ENCODE data around the gene SPATS2L.

The SPATS2L gene

DNA sequence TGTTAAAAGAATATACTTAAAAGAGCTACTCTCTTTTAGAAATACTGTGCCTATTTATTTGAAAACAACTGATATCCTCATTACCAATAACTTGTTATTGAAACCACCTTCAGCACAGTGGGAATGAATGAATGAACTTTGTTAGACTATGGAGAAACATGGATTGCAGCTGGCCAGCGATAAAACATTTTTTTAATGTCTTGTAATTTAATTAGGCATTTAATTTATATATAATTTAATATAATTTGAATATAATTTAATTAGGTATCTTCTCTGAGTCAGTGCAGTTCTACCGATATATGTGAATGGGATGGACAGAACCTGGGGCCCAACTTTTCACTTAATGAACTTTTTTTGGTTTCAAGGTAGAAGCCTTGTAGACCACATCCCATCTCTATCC is 109.0 kb downstream of the SPATS2L start:
- ATAC-seq, result no peak

DNA sequence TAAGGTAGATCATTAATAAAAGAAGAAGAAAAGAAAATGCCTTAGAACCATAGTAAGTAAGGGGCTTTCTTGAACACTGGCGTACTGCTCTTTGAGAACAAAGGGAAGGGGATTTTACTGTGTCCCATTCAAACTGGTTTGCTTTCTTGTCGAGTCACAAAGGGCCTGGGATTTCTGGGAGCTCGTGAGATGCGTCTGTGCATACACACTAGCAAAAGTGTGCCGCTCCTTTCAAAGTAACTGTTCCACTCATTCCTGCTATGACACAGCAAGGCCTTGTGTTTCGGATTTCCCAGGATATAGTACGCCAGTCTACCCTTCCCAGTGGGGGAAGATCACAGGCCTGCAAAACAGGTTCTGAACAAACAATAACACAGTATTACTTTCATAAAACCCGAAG is 110.4 kb downstream of the SPATS2L start:
- no peak for DNase-seq
- ATAC-seq, result no peak

More for the DNA sequence above, 109.0 kb downstream of the SPATS2L start:
- DNase-seq, result no peak

DNA sequence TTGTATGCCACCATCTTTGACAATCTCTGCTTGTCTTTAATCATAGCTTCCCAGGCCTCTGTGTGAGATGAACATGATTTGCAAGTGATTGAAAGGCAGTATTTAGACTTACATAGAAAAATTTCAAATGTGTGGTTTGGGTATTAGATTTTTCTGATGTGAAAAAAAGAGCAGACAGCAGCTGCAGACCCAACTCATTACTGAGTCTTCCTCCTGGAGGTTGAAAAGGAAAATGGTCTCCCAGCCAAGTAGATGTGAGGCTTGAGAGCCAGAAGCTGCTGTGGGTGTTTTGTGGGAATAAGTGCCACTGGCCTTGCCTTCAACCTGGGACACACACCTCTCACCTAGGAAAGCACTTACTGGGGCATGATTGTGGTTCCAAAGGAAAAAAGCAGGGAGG is 110.9 kb downstream of the SPATS2L start:
- no peak for ATAC-seq
- DNase-seq, result no peak

DNA sequence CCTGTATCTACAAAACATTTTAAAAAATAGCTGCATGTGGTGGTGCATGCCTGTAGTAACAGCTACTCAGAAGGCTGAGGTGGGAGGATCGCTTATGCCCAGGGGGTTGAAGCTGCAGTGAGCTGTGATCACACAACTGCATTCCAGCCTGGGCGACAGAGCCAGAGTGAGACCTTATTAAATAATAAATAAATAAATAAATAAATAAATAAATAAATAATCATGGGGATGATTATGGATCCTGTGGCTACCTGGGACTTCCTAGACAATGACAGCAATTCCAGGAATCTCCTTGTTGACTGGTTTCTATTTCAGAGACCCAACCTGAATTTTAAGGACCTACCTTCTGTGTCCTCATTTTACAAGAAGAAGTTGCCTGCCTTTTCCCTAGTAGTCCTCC is 111.9 kb downstream of the SPATS2L start:
- DNase-seq, result no peak
- no peak for ATAC-seq

DNA sequence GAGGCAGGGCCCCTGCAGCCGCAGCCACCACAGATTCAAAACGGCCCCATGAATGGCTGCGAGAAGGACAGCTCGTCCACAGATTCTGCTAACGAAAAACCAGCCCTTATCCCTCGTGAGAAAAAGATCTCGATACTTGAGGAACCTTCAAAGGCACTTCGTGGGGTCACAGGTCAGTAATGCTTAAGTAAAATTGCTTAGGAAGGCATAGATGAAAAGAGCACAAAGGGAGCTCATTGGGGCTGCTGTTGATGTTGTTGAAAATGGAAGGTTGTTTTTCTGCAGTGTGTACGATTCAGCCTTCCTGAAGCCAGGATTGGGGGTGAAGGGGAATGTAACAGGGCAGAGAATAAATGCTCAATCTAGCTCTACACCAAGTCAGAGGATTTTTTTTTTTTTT is 112.8 kb downstream of the SPATS2L start:
- ATAC-seq (no peak), DNase-seq (no peak)

DNA sequence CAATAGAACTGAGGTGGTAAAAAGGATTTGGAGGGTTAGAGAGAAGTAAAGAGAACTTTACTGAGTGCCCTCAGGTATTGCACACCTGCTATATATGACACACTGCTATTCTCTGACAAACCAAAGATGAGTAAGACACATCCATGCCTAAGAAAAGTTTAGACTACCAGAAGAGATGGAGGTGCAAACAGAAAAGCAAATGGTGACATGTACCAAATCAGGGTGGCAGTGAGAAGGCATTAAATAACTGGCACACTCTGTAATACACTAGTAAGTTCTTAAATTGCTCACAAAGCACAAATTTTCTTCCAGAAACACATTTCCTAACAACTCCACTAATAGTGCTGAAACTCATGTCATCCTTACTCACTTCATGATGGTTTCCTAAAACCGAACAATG is 114.8 kb downstream of the SPATS2L start:
- ATAC-seq (no peak), DNase-seq (no peak)

DNA sequence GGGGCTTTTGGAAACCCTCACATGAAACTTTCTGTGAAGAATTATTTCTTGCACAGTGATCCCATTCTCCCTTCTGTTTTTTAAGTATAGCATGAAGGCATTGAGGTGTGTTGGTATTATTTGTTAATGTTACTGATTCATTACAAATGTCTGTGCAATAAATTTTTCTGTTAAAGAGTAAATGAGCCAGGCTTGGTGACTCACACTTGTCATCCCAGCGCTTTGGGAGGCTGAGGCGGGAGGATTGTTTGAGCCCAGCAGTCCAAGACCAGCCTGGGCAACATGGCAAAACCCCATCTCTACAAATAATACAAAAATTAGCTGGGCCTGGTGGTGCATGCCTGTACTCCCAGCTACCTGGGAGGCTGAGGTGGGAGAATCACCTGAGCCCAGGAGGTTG is 115.6 kb downstream of the SPATS2L start:
- no peak for DNase-seq
- ATAC-seq, result no peak

DNA sequence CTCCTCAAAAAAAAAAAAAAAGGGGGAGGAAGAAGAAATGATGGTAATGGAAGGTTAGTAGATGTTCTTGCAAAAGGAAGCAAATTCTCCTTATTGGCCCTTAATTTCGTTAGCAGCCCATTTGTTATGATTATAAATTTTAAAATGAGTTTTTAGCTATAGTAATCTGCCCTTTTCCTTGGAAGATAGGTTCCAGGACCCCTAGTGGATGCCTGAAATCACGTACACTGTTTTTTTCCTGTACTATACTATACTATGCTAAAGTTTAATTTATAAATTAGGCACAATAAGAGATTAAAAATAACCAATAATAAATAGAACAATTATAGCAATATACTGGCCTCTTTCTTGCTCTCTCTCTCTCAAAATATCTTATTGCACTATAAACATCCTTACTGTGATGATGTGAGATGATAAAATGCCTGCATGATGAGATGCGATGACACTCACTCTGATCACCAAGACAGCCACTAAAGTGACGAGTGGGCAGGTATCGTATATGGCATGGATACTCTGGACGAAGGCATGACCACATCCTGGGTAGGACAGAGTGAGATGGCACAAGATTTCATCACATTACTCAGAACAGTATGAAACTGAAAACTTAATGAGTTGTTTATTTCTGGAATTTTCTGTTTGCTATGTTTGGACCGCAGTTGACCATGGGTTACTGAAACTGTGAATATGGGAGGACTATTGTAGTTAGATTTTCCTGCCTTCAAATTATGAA is 116.2 kb downstream of the SPATS2L start:
- ATAC-seq (no peak), DNase-seq (no peak)

DNA sequence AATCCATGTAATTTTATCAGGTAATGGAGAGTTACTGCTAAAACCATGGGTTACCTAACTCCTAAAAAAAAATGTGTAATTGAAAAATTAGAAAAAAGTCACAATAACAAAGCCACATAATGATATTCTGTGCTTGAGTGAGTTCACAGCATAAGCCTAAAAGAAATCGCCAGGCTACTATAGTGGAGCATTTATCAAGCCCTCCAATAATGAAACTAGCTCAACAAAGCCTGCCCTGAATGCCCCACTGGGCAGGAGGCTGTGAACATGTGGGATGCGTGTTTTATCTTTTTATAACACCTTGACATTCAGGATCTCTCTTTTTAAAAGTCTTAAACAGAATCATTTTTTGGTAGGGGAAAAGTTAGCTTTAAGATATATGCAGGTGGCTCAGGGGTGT is 117.0 kb downstream of the SPATS2L start:
- DNase-seq (no peak), ATAC-seq (no peak)

DNA sequence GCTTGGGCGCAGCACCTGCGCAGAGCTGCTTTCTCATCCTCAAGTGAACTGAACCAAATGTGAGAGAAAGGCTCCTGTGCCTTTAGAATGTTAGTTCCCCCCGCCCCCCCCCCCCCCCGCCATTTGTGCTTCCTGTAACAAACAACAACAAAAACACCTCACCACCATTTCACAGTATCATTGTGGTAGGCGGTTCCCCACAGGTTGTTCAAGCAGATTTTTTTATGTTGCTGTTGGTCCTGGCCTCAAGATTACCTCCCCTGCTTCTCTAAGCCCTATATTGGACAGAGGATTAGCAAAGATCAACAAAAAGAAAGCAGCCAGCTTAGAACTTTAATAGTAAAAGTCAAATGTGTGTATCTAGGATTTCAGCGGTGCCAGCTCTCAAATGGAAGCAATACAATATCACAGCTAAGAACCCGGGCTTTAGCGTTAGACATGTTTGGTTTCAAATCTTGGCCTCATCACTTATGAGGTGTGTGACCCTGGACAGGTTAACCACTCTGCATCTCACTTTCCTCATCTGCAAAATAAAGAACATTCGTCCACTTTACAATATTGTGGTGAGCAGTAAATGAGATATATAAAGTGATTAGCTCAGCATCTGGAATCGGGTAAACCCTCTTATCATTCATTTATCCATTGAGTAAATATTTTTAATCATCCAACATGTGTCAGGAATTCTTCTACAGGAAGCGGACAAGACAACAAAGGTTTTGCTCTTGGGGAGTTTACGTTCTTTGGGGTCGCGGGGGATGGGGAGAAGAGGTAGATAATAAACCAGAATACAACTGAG is 118.7 kb downstream of the SPATS2L start:
- no peak for DNase-seq
- ATAC-seq, result no peak

DNA sequence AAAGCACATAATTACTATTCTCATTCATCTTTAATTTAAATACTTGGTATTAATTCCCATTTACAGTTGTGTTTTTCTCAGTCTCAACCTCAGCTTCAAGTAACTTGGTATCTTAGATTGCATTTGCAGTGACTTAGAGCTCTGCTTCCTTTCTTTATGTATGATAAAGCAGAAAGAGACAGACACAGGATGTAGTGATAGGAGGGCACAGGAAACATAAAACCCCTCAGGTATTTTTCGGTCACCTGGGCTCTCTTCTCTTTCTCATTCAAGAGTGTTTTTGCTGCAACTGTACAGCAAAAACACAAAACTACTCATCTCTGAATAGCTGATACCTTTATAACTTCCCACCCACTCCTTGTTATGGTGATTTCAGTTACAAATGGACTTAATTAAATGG is 120.3 kb downstream of the SPATS2L start:
- DNase-seq, result no peak
- no peak for ATAC-seq

DNA sequence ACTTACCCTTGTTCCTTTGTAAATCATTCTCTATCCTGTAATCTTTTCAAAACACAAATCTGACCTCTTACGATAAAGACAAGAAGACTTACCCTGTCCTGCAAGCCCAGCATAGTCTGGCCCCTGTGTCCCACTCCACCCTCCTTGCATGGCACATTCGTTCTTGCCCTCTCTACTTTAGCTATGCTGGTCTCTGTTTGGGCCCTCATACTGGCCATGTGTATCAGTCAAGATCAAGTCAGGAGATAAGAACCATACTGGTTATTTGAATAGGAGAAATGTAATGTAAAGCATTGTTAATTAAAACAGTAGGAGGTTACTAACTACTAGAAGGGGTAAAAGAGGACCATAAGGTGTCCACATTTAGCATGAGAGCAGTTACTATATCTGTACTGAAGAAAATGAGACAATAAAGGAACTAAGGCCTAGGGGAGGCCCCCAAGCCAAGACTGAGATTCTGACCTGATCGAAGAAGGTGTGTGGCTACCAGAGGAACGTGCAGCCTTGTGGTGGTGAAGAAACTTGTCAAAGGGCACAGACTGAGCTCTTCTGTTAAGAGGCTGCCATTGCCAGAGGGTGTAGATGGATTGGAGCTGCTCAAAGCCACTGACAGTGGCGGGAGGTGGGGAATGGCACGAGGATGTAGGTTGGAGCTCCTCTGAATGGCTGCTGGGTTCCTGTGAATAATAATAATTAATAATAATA is 122.6 kb downstream of the SPATS2L start:
- ATAC-seq, result no peak
- DNase-seq, result no peak

DNA sequence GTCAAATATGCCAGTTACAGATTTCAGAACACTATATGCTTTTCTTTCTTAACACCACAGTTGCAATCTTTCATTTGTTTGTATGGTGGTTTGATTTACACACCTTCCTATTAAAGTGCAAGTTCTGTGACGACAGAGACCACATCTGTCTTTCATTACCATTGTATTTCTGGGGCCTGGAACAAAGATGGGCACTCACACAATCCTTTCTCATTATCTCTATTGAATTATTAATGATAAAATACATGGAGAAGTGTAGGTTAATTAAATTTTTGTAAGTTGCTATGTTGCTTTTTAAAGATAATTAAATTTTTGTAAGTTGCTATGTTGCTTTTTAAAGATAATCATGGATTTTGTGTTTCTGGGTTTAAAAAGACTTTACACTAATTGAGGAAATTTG is 123.5 kb downstream of the SPATS2L start:
- DNase-seq, result no peak
- no peak for ATAC-seq

DNA sequence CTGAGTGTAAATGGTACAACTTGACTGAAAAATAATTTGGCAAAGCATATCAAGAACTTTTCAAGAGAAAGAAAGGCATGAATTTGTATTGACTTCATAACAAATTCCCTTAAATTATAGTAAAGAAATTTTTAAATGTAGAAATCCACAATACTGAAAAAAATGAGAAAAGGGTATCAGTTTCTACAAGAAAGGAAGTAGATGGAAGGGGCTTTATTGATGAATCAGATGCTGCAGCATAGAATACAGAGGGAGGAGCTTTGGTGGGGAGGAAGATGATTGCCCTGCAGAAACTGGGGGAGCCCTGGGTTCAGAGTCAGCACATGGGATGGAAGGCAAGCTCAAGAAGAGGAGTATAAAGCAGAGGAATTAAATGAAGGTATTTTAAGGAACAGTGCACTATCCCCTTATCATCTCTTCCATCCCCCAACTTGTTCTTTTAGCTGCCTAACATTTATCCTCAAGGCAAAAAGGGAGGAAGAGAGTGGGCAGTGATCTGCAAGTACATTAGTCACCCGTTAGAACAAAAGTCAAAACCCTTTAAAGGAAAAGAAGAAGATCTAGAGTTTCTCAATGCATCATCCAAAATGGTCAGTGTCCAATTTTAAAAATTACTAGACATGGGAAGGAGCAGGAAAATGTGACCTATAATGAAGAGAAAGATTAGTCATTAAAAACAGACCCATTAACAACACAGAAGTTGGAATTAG is 125.7 kb downstream of the SPATS2L start:
- ATAC-seq, result no peak
- DNase-seq, result no peak

DNA sequence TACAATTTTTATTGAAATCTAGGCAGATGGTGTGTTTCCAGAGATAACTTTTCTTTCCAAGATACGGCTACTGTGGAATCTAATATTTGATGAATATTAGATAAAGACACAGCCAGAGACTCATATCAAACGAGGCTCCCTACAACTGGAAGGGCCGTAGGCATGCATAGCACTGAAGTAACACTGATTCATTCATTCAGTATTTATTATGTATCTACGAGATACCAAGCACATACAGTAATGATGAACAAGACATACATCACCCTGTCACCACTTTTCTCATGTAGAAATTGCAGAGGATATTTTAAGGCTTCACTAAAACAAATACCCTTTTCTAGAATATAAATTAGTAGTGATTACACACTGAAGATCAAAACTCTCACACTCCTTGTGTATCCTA is 128.9 kb downstream of the SPATS2L start:
- DNase-seq (no peak), ATAC-seq (no peak)

DNA sequence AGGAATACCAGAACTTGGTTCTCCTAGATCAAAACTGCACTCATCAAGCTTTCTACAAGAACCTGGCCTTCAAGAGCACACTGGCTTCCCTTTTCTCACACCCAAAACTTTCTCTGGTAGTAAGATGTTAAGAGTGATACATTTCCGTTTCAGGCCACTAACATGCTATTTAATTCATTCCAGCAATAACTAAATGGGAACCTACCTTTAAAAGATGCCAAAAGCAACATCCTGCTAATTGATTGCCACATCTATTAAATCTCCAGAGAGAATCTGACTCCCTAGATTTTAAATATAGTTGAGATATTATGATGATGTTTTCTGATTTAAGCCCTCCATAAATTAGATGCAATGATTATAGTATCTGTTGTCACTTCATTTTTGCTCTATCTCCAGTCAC is 131.8 kb downstream of the SPATS2L start:
- DNase-seq (no peak), ATAC-seq (no peak)

DNA sequence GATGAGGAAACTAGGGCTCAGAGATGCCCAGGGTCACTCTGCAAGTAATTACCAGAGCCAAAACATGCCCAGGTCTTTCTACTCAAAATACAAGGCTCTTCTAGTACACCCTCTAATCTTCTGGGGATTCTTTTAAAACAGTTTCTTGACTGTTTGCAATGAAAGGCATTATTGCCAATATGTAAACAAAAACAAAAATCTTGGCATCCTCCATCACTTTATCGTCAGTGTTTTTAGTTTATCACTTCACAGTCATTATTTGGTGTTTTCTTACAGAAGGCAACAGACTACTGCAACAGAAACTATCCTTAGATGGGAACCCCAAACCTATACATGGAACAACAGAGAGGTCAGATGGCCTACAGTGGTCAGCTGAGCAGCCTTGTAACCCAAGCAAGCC is 132.4 kb downstream of the SPATS2L start:
- DNase-seq (no peak), ATAC-seq (no peak)

DNA sequence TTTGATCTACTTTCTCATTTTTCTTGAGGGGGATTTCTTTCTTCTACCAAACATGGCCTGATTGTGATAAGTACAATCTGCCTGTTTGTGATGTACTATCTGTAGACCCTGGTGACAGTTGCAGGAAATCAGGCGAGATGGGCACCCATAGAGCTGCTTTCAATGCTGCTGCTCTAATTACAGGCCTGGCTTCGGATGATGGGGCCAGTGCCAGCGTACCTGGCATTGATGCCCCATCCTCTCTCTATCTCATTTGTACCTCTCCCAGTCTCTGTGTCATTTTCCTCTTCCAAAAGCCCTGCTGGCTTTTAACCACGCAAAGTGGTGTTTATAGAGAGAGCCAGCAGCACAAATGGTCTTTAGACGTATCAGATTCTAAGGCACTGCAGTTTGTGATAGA is 133.5 kb downstream of the SPATS2L start:
- DNase-seq, result no peak
- no peak for ATAC-seq

DNA sequence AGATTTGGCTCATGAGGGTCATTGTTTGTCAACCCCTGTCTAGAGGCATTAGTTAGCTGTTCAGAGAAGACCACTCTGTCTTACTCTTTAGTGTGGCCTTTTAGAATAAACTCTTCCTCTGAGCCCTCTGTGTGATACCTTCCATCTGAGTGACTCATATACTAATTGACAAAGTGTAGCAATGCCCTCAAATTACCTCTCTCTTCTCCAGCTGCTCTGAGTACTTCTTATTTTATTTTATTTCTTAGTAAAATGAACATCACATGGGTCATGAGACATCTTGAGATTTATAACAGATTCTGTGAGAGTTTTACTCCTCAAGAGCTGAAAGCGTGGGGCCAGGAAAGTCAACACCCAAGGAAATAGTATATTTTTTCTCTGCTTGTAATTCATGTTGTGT is 136.0 kb downstream of the SPATS2L start:
- ATAC-seq (no peak), DNase-seq (no peak)

DNA sequence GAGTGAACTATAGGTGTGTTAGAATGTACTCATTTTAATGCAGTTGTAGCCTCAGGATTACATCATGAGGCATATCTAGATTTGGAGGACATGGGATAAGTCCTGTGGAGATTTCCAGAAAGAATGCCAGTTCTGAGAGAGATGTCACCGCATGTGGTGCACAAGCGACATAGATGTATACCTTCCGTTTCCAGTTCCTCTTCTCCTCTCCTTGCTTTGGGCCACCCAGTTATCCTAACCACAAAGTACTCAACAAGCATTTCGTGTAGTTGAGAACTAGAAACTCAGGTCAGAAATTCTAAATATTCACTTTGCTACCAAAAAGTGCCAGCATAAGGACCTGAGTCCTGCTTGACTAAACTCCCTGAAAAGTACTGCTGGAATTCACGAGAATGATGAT is 136.9 kb downstream of the SPATS2L start:
- ATAC-seq (no peak), DNase-seq (no peak)

DNA sequence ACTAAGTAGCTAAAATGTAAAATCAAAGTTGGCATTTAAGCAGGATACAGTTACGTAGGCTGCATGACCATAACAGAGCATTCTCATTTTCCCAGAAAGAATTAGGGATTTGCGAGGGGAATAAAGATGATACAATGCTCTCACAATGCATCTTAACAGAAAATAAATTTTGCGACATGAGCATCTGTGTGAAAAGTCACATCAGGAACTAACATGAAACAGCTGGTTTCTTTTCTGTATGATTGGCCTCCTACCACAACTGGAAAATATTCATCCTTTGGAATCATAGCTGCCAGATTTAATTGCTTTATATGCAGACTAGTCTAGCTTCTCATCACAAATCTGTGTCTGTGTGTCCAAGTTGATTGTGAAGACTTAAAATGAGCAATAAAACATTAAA is 137.4 kb downstream of the SPATS2L start:
- DNase-seq, result no peak
- no peak for ATAC-seq

DNA sequence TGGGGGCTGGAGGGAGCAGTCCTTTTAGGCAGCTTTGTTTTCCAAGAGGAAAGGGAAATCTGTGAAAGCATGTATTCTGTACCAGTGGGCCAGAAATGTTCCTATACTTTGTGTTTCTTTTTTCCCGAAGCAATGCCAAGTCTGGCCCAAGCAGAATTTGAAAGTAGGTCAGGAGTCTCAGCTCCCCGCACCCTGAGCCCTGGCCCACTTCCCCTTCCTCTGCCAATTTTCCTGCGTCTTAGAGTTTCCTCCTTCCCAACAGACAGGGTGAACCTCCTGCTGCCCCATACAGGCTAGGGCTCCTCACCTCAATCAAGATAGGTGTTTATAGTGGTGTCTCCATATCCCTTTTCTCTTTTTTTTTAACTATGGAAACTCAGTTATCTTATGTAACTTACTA is 138.0 kb downstream of the SPATS2L start:
- DNase-seq (no peak), ATAC-seq (no peak)

DNA sequence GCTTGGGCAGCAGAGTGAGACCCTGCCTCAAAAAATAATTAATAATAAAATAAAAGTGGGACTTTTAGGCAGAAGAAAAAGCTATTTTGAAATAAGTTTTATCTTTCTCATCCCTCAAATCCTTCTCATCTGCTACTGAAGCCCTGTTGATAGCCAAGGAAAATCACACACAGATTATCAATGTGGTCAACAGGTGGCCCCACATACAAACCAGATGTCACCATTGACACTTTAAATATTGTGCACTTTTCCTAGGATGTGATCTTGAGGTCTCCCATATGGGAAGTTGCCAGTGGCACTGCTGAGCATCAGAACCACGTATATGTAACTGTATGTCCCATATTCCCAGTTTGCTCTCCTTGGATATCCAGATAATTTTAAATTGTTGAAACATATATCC is 138.8 kb downstream of the SPATS2L start:
- no peak for ATAC-seq
- no peak for DNase-seq
